ENCODE results near the gene EQTN.

The EQTN gene

GRCh38 chr9:27297050-27297449 is at the start of gene EQTN:
Gene EQTN, minus strand, starts transcription at chr9:27297150. Its CDS starts 95 bp downstream, at chr9:27297055.
- ChIA-PET CTCF (interaction anchor here (0.6 kb wide), 1 partner anchor 439 kb away, joined by 3 read pairs; no protein-coding TSS in a partner anchor), POLR2A (no interaction called here)
- no peak for DNase-seq (ENCODE audit: extremely low spot score)
- no peak for TF ChIP-seq FOXM1 (IDR thresholded peaks at IDR 0.05; ENCODE audit: borderline replicate concordance)
- no peak for TF ChIP-seq L3MBTL2 (conservative IDR thresholded peaks at IDR 0.05)
- no peak for TF ChIP-seq ELF4 (IDR thresholded peaks at IDR 0.05)
- no peak for TF ChIP-seq NFRKB (IDR thresholded peaks at IDR 0.05)
- no peak for TF ChIP-seq TARDBP (IDR thresholded peaks at IDR 0.05)
- TF ChIP-seq BHLHE40 (IDR thresholded peaks at IDR 0.05; ENCODE audit: borderline replicate concordance): no peak

- POLR2A ChIA-PET: no interaction called here
- CTCF ChIA-PET: no interaction called here
- TF ChIP-seq NFRKB (IDR thresholded peaks at IDR 0.05) (no peak), FOXM1 (IDR thresholded peaks at IDR 0.05; ENCODE audit: borderline replicate concordance) (no peak), PKNOX1 (IDR thresholded peaks at IDR 0.05) (no peak), SUZ12 (IDR thresholded peaks at IDR 0.05) (no peak), ARNT (IDR thresholded peaks at IDR 0.05) (no peak), ELF4 (IDR thresholded peaks at IDR 0.05) (no peak), LEF1 (IDR thresholded peaks at IDR 0.05; ENCODE audit: borderline replicate concordance) (no peak), TARDBP (IDR thresholded peaks at IDR 0.05) (no peak), HDGF (IDR thresholded peaks at IDR 0.05; ENCODE audit: borderline replicate concordance) (no peak)
These were observed 47.8 kb upstream of the EQTN start for GRCh38 chr9:27344776-27345175.

GRCh38 chr9:27341545-27342294 is 44.8 kb upstream of the EQTN start:
- ChIA-PET CTCF (no interaction called here), POLR2A (interaction anchor here (0.7 kb wide), 1 partner anchor 186 kb away, joined by 3 read pairs; no protein-coding TSS in a partner anchor)
- no peak for DNase-seq (ENCODE audit: extremely low spot score)
- TF ChIP-seq TARDBP (IDR thresholded peaks at IDR 0.05): no peak
- TF ChIP-seq FOXA1 (IDR thresholded peaks at IDR 0.05): no peak
- no peak for TF ChIP-seq ZNF384 (IDR thresholded peaks at IDR 0.05)
- no peak for TF ChIP-seq FOXK2 (IDR thresholded peaks at IDR 0.05)
- no peak for TF ChIP-seq HDGF (IDR thresholded peaks at IDR 0.05; ENCODE audit: borderline replicate concordance)
- TF ChIP-seq SP1 (IDR thresholded peaks at IDR 0.05): no peak
- TF ChIP-seq L3MBTL2 (conservative IDR thresholded peaks at IDR 0.05): no peak
- TF ChIP-seq ARNT (IDR thresholded peaks at IDR 0.05): no peak
- no peak for TF ChIP-seq CTBP1 (IDR thresholded peaks at IDR 0.05; ENCODE audit: borderline replicate concordance)
- TF ChIP-seq LEF1 (IDR thresholded peaks at IDR 0.05; ENCODE audit: borderline replicate concordance): no peak
- no peak for TF ChIP-seq FOXM1 (IDR thresholded peaks at IDR 0.05; ENCODE audit: borderline replicate concordance)

More at GRCh38 chr9:27344776-27345175, 47.8 kb upstream of the EQTN start:
- DNase-seq (ENCODE audit: extremely low spot score): no peak

- ChIA-PET POLR2A (no interaction called here), CTCF (no interaction called here)
- TF ChIP-seq ZNF384 (IDR thresholded peaks at IDR 0.05) (no peak), L3MBTL2 (conservative IDR thresholded peaks at IDR 0.05) (no peak), CTBP1 (IDR thresholded peaks at IDR 0.05; ENCODE audit: borderline replicate concordance) (no peak), FOXM1 (IDR thresholded peaks at IDR 0.05; ENCODE audit: borderline replicate concordance) (no peak), LEF1 (IDR thresholded peaks at IDR 0.05; ENCODE audit: borderline replicate concordance) (no peak), FOXA1 (IDR thresholded peaks at IDR 0.05) (no peak), BHLHE40 (IDR thresholded peaks at IDR 0.05; ENCODE audit: borderline replicate concordance) (no peak), ARNT (IDR thresholded peaks at IDR 0.05) (no peak), FOXK2 (IDR thresholded peaks at IDR 0.05) (no peak), HDGF (IDR thresholded peaks at IDR 0.05; ENCODE audit: borderline replicate concordance) (no peak), ELF4 (IDR thresholded peaks at IDR 0.05) (no peak), PKNOX1 (IDR thresholded peaks at IDR 0.05) (no peak), TARDBP (IDR thresholded peaks at IDR 0.05) (no peak), NFRKB (IDR thresholded peaks at IDR 0.05) (no peak), SUZ12 (IDR thresholded peaks at IDR 0.05) (no peak), SP1 (IDR thresholded peaks at IDR 0.05) (no peak)
- no peak for DNase-seq (ENCODE audit: extremely low spot score)
These were observed 44.1 kb upstream of the EQTN start for GRCh38 chr9:27340961-27341511.

- CTCF ChIA-PET: no interaction called here
- POLR2A ChIA-PET: no interaction called here
- no peak for DNase-seq (ENCODE audit: extremely low spot score)
- TF ChIP-seq SUZ12 (IDR thresholded peaks at IDR 0.05): no peak
- no peak for TF ChIP-seq HDGF (IDR thresholded peaks at IDR 0.05; ENCODE audit: borderline replicate concordance)
- TF ChIP-seq CTBP1 (IDR thresholded peaks at IDR 0.05; ENCODE audit: borderline replicate concordance): no peak
- no peak for TF ChIP-seq ZNF384 (IDR thresholded peaks at IDR 0.05)
- no peak for TF ChIP-seq ARNT (IDR thresholded peaks at IDR 0.05)
- no peak for TF ChIP-seq PKNOX1 (IDR thresholded peaks at IDR 0.05)
- TF ChIP-seq TARDBP (IDR thresholded peaks at IDR 0.05): no peak
- no peak for TF ChIP-seq NFRKB (IDR thresholded peaks at IDR 0.05)
- TF ChIP-seq L3MBTL2 (conservative IDR thresholded peaks at IDR 0.05): no peak
- no peak for TF ChIP-seq LEF1 (IDR thresholded peaks at IDR 0.05; ENCODE audit: borderline replicate concordance)
- no peak for TF ChIP-seq FOXK2 (IDR thresholded peaks at IDR 0.05)
- TF ChIP-seq BHLHE40 (IDR thresholded peaks at IDR 0.05; ENCODE audit: borderline replicate concordance): no peak
- TF ChIP-seq SP1 (IDR thresholded peaks at IDR 0.05): no peak
- no peak for TF ChIP-seq ELF4 (IDR thresholded peaks at IDR 0.05)
These were observed 43.3 kb upstream of the EQTN start for GRCh38 chr9:27340285-27340674.

All from HEK293T (cell line).